Measurements from ENCODE around the gene ARF6.

Gene ARF6

GRCh38 chr14:49873548-49873947 is 19.3 kb upstream of the ARF6 start:
- in situ Hi-C loops (cut with MboI; ENCODE audit: low sequenced_read_pairs): loop anchor here (25.0 kb wide), 1 partner anchor 239 kb away; the partner anchor contains the start of gene VCPKMT

GRCh38 chr14:49875640-49876198 is 17.2 kb upstream of the ARF6 start:
- in situ Hi-C loops (cut with MboI; ENCODE audit: low sequenced_read_pairs): loop anchor here (25.0 kb wide), 1 partner anchor 187 kb away; no protein-coding TSS in a partner anchor

DNA sequence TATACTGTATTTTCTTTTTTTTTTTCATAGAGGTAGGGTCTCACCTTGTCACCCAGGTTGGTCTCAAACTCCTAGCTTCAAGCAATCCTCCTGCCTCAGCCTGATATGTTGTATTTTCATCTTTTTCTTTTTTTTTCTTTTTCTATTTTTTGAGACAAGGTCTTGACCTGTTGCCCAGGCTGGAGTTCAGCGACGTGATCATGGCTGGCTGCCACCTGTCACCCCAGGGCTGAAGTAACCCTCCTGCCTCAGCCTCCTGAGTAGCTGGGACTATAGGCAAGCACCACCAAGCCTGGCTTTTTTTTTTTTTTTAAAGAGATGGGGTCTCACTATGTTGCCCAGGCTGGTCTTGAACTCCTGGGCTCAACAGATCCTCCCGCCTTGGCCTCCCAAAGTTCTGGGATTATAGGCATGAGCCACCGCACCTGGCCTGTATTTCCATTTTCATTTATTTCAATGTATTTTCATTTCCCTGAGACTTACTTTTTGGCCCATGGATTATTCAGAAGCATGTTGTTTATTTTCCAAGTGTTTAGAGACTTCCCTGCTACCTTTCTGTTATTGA is 16.2 kb upstream of the ARF6 start:
- in situ Hi-C loops (cut with MboI; ENCODE audit: low sequenced_read_pairs): loop anchor here (25.0 kb wide), 1 partner anchor 186 kb away; no protein-coding TSS in a partner anchor

- in situ Hi-C loops (cut with MboI; ENCODE audit: low sequenced_read_pairs): loop anchor here (25.0 kb wide), 1 partner anchor 183 kb away; no protein-coding TSS in a partner anchor
Observed at GRCh38 chr14:49879646-49880204, 13.2 kb upstream of the ARF6 start.

DNA sequence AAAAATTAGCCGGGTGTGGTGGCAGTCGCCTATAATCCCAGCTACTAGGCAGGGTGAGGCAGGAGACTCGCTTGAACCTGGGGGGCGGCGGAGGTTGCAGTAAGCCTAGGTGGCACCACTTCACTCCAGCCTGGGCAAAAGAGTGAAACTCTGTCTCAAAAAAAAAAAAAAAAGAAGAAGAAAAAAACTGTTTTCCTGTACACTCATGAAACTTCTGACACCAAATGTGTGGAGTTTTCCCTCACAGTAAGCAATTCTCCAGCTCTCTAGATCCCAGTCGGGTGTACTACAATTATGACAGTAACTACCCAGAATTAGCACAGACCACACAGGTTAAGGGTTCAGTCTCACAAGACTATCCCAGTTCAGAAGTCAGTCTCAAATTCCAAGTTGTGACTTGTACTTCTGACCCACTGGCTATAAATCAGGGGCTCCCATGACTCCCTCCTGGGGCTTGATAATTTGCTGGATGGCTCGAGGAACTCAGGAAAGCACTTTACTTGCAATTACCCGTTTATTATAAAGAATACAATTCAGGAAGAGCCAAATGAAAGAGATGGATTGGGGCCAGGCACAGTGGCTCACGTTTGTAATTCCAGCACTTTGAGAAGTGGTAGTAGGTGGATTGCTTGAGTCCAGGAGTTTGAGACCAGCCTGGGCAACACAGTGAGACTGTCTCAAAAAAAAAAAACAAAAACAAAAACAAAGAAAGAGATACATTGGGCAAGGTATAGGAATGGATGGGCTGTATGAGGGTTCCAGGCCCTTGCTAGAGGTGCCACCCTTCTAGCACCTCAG is 12.4 kb upstream of the ARF6 start:
- in situ Hi-C loops (cut with MboI; ENCODE audit: low sequenced_read_pairs): loop anchor here (25.0 kb wide), 1 partner anchor 182 kb away; no protein-coding TSS in a partner anchor

- in situ Hi-C loops (cut with MboI; ENCODE audit: low sequenced_read_pairs): loop anchor here (25.0 kb wide), 1 partner anchor 181 kb away; no protein-coding TSS in a partner anchor
Observed at GRCh38 chr14:49881350-49882001, 11.4 kb upstream of the ARF6 start.

DNA sequence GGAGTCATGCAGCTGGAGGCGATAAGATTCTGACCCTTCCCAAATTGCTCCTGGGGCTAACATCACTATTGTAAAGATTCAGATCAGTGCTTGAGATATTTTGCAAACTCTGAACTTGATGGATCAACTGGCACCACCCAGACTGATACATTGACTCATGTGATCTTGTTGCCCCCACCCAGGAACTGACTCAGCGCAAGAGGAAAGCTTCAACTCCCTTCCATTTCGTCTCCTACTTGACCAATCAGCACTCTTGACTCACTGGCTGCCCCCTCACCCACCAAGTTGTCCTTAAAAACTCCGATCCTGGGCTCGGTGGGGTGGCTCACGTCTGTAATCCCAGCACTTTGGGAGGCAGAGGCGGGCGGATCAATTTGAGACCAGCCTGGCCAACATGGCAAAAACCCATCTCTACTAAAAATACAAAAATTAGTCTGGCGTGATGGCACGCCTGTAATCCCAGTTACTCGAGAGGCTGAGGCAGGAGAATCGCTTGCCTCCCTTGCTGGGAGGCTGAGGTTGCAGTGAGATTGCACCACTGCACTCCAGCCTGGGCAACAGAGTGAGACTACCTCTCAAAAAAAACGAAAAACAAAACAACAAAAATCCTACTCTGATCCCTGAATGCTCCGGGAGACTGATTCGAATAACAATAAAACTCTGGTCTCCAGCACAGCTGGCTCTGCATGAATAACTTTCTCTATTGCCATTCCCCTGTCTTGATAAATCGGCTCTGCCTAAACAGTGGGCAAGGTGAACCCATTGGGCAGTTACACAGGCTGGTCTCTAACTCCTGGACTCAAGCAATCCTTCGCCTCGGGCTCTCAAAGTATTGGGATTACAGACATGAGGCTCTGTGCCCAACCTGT is 9.8 kb upstream of the ARF6 start:
- in situ Hi-C loops (cut with MboI; ENCODE audit: low sequenced_read_pairs): loop anchor here (25.0 kb wide), 1 partner anchor 179 kb away; no protein-coding TSS in a partner anchor

- in situ Hi-C loops (cut with MboI; ENCODE audit: low sequenced_read_pairs): loop anchor here (25.0 kb wide), 1 partner anchor 176 kb away; no protein-coding TSS in a partner anchor
Observed at GRCh38 chr14:49886523-49886922, 6.4 kb upstream of the ARF6 start.

DNA sequence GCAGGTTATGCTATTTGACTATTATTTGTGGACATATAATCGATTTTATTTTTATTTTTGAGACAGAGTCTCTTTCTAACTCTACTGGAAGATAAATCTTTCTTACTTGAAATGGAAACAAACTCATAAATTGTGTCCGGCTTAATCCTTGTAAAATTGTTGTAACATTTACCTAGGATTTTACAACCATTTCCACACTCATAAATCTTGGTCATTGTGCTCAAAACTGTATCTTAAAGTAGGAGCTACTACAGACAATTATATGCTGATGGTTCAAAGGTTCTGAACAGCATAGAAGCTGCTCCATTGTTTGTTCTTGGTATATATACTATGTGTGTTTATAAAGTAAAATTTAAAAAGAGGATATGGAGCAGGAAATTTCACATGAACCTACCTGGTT is 4.6 kb upstream of the ARF6 start:
- in situ Hi-C loops (cut with MboI; ENCODE audit: low sequenced_read_pairs): loop anchor here (25.0 kb wide), 1 partner anchor 174 kb away; no protein-coding TSS in a partner anchor

- in situ Hi-C loops (cut with MboI; ENCODE audit: low sequenced_read_pairs): loop anchor here (25.0 kb wide), 1 partner anchor 170 kb away; no protein-coding TSS in a partner anchor
Observed at GRCh38 chr14:49892301-49892635, 614 bp upstream of the ARF6 start.

GRCh38 chr14:49893309-49894213 is 679 bp downstream of the ARF6 start:
- in situ Hi-C loops (cut with MboI; ENCODE audit: low sequenced_read_pairs): loop anchor here (25.0 kb wide), 1 partner anchor 169 kb away; no protein-coding TSS in a partner anchor

- in situ Hi-C loops (cut with MboI; ENCODE audit: low sequenced_read_pairs): loop anchor here (25.0 kb wide), 1 partner anchor 168 kb away; no protein-coding TSS in a partner anchor
Observed at GRCh38 chr14:49894214-49895107, 1.6 kb downstream of the ARF6 start.

DNA sequence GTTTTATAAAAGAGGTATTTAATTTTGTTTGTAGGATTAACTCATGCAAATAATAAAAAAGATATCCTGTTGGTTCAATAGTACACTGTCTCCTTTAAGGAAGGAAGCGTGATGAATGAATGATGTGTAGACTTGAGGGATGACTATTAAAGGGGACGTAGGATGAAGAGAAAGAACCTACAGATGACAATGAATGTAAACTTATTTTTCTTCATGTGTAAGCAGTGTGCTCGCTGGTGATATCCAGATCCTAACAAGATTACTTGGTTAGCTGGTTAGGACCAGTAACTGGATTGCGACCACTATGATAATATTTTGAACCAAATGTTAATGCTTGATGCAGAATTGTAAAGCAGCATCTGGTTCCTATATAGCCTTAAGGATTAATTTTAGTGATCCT is 2.6 kb downstream of the ARF6 start:
- in situ Hi-C loops (cut with MboI; ENCODE audit: low sequenced_read_pairs): loop anchor here (25.0 kb wide), 1 partner anchor 167 kb away; no protein-coding TSS in a partner anchor

DNA sequence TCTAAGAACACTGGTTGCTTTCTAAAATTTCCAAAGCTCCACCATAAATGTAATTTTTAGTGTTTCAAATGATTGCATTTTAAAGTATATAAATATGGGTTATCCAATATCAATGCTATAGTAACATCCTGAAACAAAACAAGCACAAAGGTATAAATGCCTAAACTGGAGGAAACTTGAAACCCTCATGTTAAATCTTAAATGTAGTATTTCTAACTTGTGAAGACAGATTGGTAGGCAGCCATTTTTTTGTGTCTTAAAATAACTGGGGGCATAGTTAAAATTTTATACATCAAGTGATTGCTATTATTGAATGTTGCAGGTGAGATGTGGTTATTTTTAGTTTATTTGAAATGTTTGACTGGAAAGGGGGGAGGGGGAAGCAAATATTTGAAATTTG is 3.4 kb downstream of the ARF6 start:
- in situ Hi-C loops (cut with MboI; ENCODE audit: low sequenced_read_pairs): loop anchor here (25.0 kb wide), 1 partner anchor 166 kb away; no protein-coding TSS in a partner anchor

DNA sequence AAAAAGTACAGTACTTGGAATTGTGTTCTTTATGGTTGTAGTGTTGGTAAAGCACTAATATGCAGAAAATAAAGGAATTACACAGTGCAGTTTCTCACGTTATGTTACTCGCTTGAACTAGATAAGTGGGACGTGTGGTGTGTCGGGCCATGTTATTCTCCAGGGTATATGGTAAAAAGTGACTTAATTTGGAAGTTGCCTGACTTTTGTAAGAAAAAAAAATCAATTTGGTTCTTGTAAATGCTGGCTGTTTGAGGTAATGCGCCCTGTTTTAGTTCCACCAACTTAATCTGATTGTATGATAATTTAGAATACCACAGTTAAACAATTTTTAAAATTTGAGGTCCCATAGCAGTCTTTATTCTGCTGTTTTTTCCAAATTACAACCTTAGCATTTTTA is 4.1 kb downstream of the ARF6 start:
- in situ Hi-C loops (cut with MboI; ENCODE audit: low sequenced_read_pairs): loop anchor here (25.0 kb wide), 1 partner anchor 165 kb away; no protein-coding TSS in a partner anchor

- in situ Hi-C loops (cut with MboI; ENCODE audit: low sequenced_read_pairs): loop anchor here (25.0 kb wide), 1 partner anchor 165 kb away; no protein-coding TSS in a partner anchor
Observed at GRCh38 chr14:49897414-49897813, 4.5 kb downstream of the ARF6 start.

- in situ Hi-C loops (cut with MboI; ENCODE audit: low sequenced_read_pairs): loop anchor here (25.0 kb wide), 1 partner anchor 164 kb away; no protein-coding TSS in a partner anchor
Observed at GRCh38 chr14:49897965-49898364, 5.1 kb downstream of the ARF6 start.
